H9 (cell line): ENCODE measurements around the gene MGMT. TPM values are rescaled to one million over a fixed set of nuclear protein-coding genes. Genes with fewer than 3 reads are reported as not detected.

Experiments
- DNase-seq: peaks from one replicate; pipeline ENCODE4 v3.0.0-alpha.2; 2017
- H2AFZ ChIP-seq: one replicate; pipeline ENCODE4 v1.6.1; 2013; ENCODE audit warnings: mild to moderate bottlenecking, low read length, control low read depth, moderate library complexity
- H2AK5ac ChIP-seq: 2 replicates; pipeline ENCODE4 v1.6.1; 2013; ENCODE audit warnings: low read length, control low read depth, mixed read lengths; ENCODE audit not compliant: insufficient read length
- H2BK120ac ChIP-seq: one replicate; pipeline ENCODE4 v1.6.1; 2013; ENCODE audit warnings: low read depth, mild to moderate bottlenecking, low read length, control low read depth, inconsistent platforms; ENCODE audit not compliant: poor library complexity, severe bottlenecking
- H2BK12ac ChIP-seq: 2 replicates; pipeline ENCODE4 v1.6.1; 2013; ENCODE audit warnings: low read length, control low read depth, mixed read lengths, low read depth; ENCODE audit not compliant: insufficient read length
- H2BK15ac ChIP-seq: 2 replicates; pipeline ENCODE4 v1.6.1; 2013; ENCODE audit warnings: low read depth, low read length, control low read depth
- H2BK20ac ChIP-seq: one replicate; pipeline ENCODE4 v1.6.1; 2013; ENCODE audit warnings: low read depth, mild to moderate bottlenecking, low read length, control low read depth, inconsistent platforms; ENCODE audit not compliant: poor library complexity, severe bottlenecking
- H2BK5ac ChIP-seq: 2 replicates; pipeline ENCODE4 v1.6.1; 2013; ENCODE audit warnings: low read length, control low read depth, mixed read lengths; ENCODE audit not compliant: insufficient read length
- H3K14ac ChIP-seq: 2 replicates; pipeline ENCODE4 v1.6.1; 2013; ENCODE audit warnings: low read length, control low read depth; ENCODE audit not compliant: insufficient read depth
- H3K18ac ChIP-seq: 2 replicates; pipeline ENCODE4 v1.6.1; 2013; ENCODE audit warnings: low read depth, mild to moderate bottlenecking, mixed read lengths, low read length, control low read depth; ENCODE audit not compliant: insufficient read length
- H3K23ac ChIP-seq: 2 replicates; pipeline ENCODE4 v1.6.1; 2013; ENCODE audit warnings: low read length, control low read depth, mixed read lengths, low read depth; ENCODE audit not compliant: insufficient read length
- H3K23me2 ChIP-seq: 2 replicates; pipeline ENCODE4 v1.6.1; 2013; ENCODE audit warnings: low read depth, mild to moderate bottlenecking, mixed read lengths, low read length, control low read depth; ENCODE audit not compliant: insufficient read length, poor library complexity, severe bottlenecking
- H3K27ac ChIP-seq: 2 replicates; pipeline ENCODE4 v1.5.1; 2013; ENCODE audit warnings: low read length, control low read depth, mixed read lengths, low read depth; ENCODE audit not compliant: insufficient read length
- H3K27me3 ChIP-seq: 2 replicates; pipeline ENCODE4 v1.6.1; 2013; ENCODE audit warnings: low read length, control low read depth, inconsistent platforms; ENCODE audit not compliant: insufficient read depth
- H3K4ac ChIP-seq: 2 replicates; pipeline ENCODE4 v1.6.1; 2013; ENCODE audit warnings: low read depth, mild to moderate bottlenecking, control low read depth, inconsistent platforms, low read length, moderate library complexity
- H3K4me1 ChIP-seq: 2 replicates; pipeline ENCODE4 v1.6.1; 2013; ENCODE audit warnings: low read length, control low read depth, inconsistent platforms; ENCODE audit not compliant: insufficient read depth
- H3K4me2 ChIP-seq: 2 replicates; pipeline ENCODE4 v1.6.1; 2013; ENCODE audit warnings: low read length, control low read depth, mixed read lengths; ENCODE audit not compliant: insufficient read length, insufficient read depth
- H3K56ac ChIP-seq: 2 replicates; pipeline ENCODE4 v1.6.1; 2013; ENCODE audit warnings: low read depth, mild to moderate bottlenecking, mixed read lengths, low read length, control low read depth; ENCODE audit not compliant: insufficient read length
- H3K79me1 ChIP-seq: 2 replicates; pipeline ENCODE4 v1.6.1; 2013; ENCODE audit warnings: low read depth, mild to moderate bottlenecking, moderate library complexity, low read length, control low read depth, inconsistent platforms; ENCODE audit not compliant: insufficient read depth, poor library complexity, severe bottlenecking
- H3K79me2 ChIP-seq: 2 replicates; pipeline ENCODE4 v1.6.1; 2013; ENCODE audit warnings: low read length, control low read depth, inconsistent platforms; ENCODE audit not compliant: insufficient read depth
- H3K9ac ChIP-seq: 2 replicates; pipeline ENCODE4 v1.6.1; 2013; ENCODE audit warnings: low read length, control low read depth, mixed read lengths; ENCODE audit not compliant: insufficient read length; ENCODE audit errors: extremely low read depth
- H3K9me3 ChIP-seq: one replicate; pipeline ENCODE4 v1.6.1; 2013; ENCODE audit warnings: low read depth, low read length, inconsistent platforms; ENCODE audit not compliant: control insufficient read depth
- H3T11ph ChIP-seq: one replicate; pipeline ENCODE4 v1.6.1; 2013; ENCODE audit warnings: mild to moderate bottlenecking, low read length, control low read depth, inconsistent platforms
- H4K20me1 ChIP-seq: one replicate; pipeline ENCODE4 v1.6.1; 2013; ENCODE audit not compliant: control insufficient read depth, insufficient read length, insufficient read depth
- H4K5ac ChIP-seq: 2 replicates; pipeline ENCODE4 v1.6.1; 2013; ENCODE audit warnings: low read depth, mild to moderate bottlenecking, mixed read lengths, low read length, control low read depth; ENCODE audit not compliant: insufficient read length
- H4K8ac ChIP-seq: replicated peaks from 2 replicates; pipeline ENCODE4 v1.6.1; 2013; ENCODE audit warnings: low read length, control low read depth, mixed read lengths, low read depth; ENCODE audit not compliant: insufficient read length
- H4K91ac ChIP-seq: 2 replicates; pipeline ENCODE4 v1.6.1; 2013; ENCODE audit warnings: low read depth, mild to moderate bottlenecking, moderate library complexity, mixed read lengths, low read length, control low read depth; ENCODE audit not compliant: insufficient read length
- H3K27ac Mint-ChIP-seq, 3 experiments: 2 replicates in 2 of 3; 3 replicates in 1 of 3; pipeline ENCODE4 v1.8.0; 2020 to 2021; ENCODE audit warnings: mixed read lengths in 3 of 3, mild to moderate bottlenecking in 1 of 3, moderate library complexity in 1 of 3
- H3K27me3 Mint-ChIP-seq: 2 replicates; pipeline ENCODE4 v1.8.0; 2021; ENCODE audit warnings: low read depth, mild to moderate bottlenecking, moderate library complexity, mixed read lengths
- H3K36me3 Mint-ChIP-seq, 3 experiments: 2 replicates in 2 of 3; 3 replicates in 1 of 3; pipeline ENCODE4 v1.8.0; 2020 to 2021; ENCODE audit warnings: low read depth in 3 of 3, mixed read lengths in 3 of 3; ENCODE audit not compliant: insufficient read depth in 1 of 3
- H3K4me1 Mint-ChIP-seq, 2 experiments: 2 replicates each; pipeline ENCODE4 v1.8.0; 2020; ENCODE audit warnings: mixed read lengths in 2 of 2
- H3K4me3 Mint-ChIP-seq, 2 experiments: 2 replicates in 1 of 2; 3 replicates in 1 of 2; pipeline ENCODE4 v1.8.0; 2020 to 2021; ENCODE audit warnings: mild to moderate bottlenecking in 2 of 2, mixed read lengths in 2 of 2, moderate library complexity in 1 of 2
- H3K9me3 Mint-ChIP-seq, 2 experiments: 2 replicates in 1 of 2; 3 replicates in 1 of 2; pipeline ENCODE4 v1.8.0; 2020; ENCODE audit warnings: mild to moderate bottlenecking in 2 of 2, mixed read lengths in 2 of 2, moderate library complexity in 1 of 2
- WGBS: extraction: QIAGEN DNeasy Blood & Tissue Kit; methylation state at CpG from one replicate; pipeline ENCODE4 v1.1.7; 2013; ENCODE audit warnings: missing lambda C conversion rate, low lambda C conversion rate, mixed read lengths; ENCODE audit not compliant: insufficient read length; ENCODE audit errors: extremely low coverage; 5-methylcytosine and 5-hydroxymethylcytosine counted together
- total RNA-seq: library from RNA; stranded (reverse); gene quantifications from 2 replicates; pipeline ENCODE4 v1.2.1, GENCODE V29; 2021
- TF ChIP-seq, protein P1 (sequence below): fragments of 200-600 bp; sonication (generic); conservative IDR thresholded peaks from 3 replicates; pipeline ENCODE4 v1.8.0; 2021; ENCODE audit warnings: antibody characterized with exemption, mild to moderate bottlenecking

MGMT gene
- total RNA-seq, 1 experiment from 2014 or later, result 18.4 TPM

DNA sequence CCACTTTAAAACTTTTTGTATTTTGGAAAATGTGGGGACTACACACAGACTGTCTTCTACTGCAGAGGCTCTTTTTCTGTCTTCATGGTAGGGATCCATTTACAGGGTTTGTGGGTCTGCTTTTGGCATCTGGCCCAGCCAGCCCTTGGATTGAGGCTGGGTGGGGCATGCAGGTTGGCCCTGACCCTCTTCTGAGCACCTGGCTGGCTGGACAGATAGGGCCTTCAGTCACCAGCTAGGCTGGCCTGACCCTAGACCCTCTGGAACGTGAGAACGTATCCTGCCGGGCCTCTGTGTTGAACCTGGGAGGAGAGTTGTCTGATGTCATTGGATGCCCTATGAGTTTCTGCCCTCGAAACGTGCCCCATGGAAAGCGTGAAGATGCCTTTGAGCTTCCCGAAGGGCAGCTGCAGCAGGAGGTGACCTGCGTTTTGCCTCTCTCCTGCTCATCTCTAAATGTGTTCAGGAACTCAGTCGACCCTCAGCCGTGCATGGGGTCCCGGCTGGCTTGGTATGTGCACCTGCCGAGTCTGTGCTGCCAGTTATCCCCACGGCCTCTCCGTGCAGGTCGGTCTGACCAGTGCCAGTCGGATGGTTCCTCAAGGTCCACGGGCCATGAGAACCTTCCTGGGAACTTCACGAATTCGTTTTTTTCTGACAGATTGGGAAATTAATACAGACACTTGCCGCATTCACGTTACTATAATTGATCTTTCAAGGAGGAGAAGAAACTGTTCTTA lies 74.9 kb downstream of the MGMT start:
- H3K79me2 ChIP-seq, result no peaks in the 10 kb centered on the region
- no peak overlapping the region for H2AK5ac ChIP-seq
- peak overlapping the region; percentile 42 for H4K5ac ChIP-seq
- no peaks in the 10 kb centered on the region for H4K20me1 ChIP-seq
- no peaks in the 10 kb centered on the region; the same call in 1 of the 2 replicates for H3K4me1 ChIP-seq
- no peak overlapping the region for H3K14ac ChIP-seq
- H2BK120ac ChIP-seq, result no peak overlapping the region
- H4K8ac ChIP-seq, result no peak overlapping the region
- TF ChIP-seq, protein P1, sequence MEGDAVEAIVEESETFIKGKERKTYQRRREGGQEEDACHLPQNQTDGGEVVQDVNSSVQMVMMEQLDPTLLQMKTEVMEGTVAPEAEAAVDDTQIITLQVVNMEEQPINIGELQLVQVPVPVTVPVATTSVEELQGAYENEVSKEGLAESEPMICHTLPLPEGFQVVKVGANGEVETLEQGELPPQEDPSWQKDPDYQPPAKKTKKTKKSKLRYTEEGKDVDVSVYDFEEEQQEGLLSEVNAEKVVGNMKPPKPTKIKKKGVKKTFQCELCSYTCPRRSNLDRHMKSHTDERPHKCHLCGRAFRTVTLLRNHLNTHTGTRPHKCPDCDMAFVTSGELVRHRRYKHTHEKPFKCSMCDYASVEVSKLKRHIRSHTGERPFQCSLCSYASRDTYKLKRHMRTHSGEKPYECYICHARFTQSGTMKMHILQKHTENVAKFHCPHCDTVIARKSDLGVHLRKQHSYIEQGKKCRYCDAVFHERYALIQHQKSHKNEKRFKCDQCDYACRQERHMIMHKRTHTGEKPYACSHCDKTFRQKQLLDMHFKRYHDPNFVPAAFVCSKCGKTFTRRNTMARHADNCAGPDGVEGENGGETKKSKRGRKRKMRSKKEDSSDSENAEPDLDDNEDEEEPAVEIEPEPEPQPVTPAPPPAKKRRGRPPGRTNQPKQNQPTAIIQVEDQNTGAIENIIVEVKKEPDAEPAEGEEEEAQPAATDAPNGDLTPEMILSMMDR, result no peak
- no peak overlapping the region for H3K9ac ChIP-seq
- Mint-ChIP-seq H3K36me3 (peaks cover 6 to 12% (median 8%) of the 10 kb centered on the region in 3 experiments; a peak in 5 of 7 replicates), H3K4me3 (no peak overlapping the region), H3K27me3 (no peaks in the 10 kb centered on the region), H3K4me1 (peaks cover 11 to 17% of the 10 kb centered on the region in 2 experiments), H3K9me3 (no peaks in the 10 kb centered on the region; a peak in 2 of 5 replicates), H3K27ac (0 out of 7 replicates have a peak overlapping the region, but pooled peaks of 1 of the 3 experiments have one; percentile 10)
- H2BK5ac ChIP-seq, result no peak overlapping the region
- no peak overlapping the region for H2AFZ ChIP-seq
- H2BK20ac ChIP-seq, result no peak overlapping the region
- H3K4me2 ChIP-seq, result no peak overlapping the region
- no peak overlapping the region for H3K27ac ChIP-seq
- no peaks in the 10 kb centered on the region for H3K9me3 ChIP-seq
- H3K27me3 ChIP-seq, result no peaks in the 10 kb centered on the region
- DNase-seq, result no peak
- no peaks in the 10 kb centered on the region for H3K79me1 ChIP-seq
- no CpG with 5 or more reads among the region's 21 CpGs for WGBS
- H2BK15ac ChIP-seq, result no peak overlapping the region
- H3K4ac ChIP-seq, result no peak overlapping the region
- H3K23me2 ChIP-seq, result no peaks in the 10 kb centered on the region
- H3T11ph ChIP-seq, result no peak overlapping the region
- H3K18ac ChIP-seq, result no peak overlapping the region
- no peak overlapping the region for H3K56ac ChIP-seq
- H4K91ac ChIP-seq, result no peak overlapping the region
- no peak overlapping the region for H3K23ac ChIP-seq
- no peak overlapping the region for H2BK12ac ChIP-seq
